GM19438 (cell line): ENCODE data around the gene MSTO1.
"Not testable (repeated sequence)": the region's sequence is repeated elsewhere in the genome, so short reads cannot be mapped to it uniquely, and the experiment has no call there.

Experiments
- ATAC-seq: cut with Tn5 transposase; IDR thresholded peaks from one replicate; pipeline ENCODE4 v1.9.1; 2021; ENCODE audit warnings: low read depth; ENCODE audit not compliant: unreplicated experiment

Gene MSTO1

DNA sequence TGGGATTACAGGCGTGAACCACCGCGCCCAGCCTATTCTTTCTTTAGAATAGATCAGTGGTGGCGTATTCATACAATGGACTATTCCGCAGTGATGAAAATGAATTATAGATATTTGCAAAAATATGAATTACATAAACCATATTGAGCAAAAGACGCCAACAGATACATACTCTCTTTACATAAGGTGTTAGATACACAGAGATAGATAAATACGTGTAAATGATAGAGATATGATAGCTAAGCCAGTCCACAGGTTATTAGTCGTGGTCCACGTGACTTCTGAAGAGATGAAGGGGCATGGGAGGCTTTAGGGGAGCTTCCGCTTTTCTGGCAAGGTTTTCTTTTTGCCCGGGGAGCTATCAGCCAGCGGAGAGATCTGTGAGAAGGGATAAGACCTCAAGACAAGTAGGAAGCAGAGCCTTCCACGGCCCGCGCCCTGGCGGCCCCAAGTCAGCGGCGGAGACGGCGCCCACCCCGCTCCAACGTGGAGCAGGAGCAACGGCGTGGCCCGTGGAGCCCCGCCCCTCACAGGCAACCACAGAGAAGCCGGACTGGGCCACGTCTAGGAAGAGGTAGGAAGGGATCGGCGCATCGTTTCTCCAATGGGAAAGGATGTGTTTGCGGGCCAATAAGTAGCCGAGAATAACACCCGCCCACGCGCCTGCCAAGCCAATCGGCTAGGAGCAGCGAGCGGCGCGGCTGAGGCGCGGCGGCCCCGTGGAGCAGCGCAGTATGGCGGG lies at the start of gene MSTO1:
Gene MSTO1, plus strand, starts transcription at position 704 of the 742 bp plus-strand sequence. Its CDS starts 31 bp downstream, at position 735.
- peak; percentile 90 for ATAC-seq

DNA sequence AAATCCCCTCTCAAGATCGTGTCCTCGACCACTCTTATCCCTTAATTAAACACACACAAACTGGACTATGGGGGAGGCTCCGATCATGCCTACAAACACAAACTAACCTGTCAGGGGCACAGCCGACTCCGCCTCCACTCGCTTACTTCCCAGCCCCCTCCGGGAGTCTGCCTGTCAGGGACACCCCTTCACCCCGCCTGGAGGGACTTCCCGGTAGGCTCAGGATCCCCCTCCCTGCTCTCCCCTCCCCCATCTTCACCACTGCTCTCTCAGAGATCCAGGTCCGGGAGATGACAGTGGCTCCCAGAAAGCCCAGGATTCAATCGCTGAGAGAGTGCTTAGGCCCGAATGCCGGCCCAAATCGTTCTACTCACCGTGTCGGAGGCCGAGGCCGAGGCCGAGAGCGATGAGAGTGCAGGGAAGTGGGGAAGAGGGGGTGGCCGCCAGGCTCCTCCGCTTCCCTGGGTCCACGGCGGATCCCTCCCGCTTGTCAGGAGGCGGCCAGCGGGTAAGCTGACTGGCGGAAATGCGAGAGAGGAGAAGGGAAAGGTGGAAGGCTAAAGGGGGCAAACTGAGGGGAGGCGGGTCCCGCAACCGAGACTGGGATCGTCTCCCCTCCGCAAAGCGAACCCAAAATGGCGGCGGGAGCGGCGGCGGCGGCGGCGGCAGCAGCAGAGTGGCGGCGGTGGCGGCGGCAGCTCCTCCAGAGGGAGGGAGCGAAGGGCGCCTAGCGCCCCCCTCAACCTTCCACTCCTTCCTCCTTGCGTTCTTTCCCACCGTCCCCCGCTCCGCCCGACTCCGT lies 48.0 kb upstream of the MSTO1 start:
- ATAC-seq: not testable (repeated sequence)

DNA sequence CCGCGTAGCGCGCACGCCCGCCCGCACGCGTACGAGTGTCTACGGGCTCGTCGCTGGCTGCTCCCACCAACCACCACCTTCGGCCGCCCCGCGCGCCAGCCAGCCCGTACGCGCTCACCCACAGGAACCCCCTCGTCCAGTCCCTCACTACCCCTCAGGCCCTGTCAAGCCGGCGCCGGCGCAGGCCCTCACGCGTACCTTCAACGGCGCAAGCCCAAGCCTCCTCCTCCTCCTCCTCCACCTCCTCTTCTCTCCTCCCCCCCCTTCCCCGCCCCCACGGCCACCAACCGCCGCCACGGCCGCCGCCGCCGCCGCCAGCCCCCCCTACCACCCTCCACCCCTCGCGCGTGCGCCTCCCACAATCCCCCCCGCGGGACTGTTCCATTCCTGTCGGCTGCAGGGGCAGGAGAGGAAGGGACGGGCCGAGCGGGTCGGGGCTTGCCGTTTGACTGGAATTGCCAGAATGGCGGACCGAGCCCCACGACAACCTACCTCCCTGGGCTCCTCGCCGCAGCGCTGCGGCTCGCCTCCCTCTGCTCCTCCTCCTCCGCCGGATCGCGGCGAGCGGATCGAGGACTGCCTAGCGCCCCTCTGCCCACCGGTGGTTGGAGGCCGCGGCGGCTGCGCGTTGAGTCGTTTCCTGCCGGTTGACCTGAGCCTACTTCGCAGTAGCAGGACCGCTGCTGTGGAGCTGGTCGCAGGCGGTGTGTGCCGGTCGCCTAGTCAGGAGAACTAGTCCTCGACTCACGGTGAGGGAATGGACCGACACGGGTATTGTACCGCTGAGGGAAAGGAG lies 47.2 kb upstream of the MSTO1 start, which contains the start of gene ASH1L:
Gene ASH1L, minus strand, starts transcription at position 223 of the 796 bp plus-strand sequence. CDS start 41,284 bp downstream, outside the sequence.
- ATAC-seq: peak; percentile 61

DNA sequence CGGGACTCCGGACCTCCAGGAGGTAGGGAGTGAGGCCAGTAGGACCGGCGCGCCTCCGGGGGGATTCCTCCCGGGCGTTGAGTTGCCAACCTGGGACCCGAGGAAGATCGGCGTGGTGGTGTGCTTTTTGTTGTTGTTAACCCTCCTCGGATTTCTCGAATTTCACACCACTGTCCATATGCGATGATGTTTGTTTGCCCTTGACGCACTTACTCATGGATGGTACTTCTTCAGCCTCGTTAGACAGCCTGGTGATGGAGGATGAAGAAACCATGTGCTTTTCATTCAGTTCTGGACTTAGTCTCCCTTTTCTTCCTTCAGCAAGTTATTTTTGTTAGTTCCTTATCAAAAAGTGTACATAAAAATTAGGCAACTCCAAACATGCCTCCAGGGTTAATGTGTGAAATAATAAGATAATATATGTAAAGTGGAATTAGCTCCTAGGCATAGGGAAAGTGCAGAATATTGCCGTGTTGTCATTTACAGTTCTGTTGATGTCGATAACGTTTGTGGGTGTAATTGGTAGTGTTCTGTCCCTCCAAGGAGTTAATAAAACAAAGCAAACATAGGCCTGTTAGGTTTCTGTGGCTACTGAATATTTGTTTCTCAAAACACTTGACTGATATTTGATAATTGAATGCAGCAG lies 46.5 kb upstream of the MSTO1 start:
- ATAC-seq: not testable (repeated sequence)

DNA sequence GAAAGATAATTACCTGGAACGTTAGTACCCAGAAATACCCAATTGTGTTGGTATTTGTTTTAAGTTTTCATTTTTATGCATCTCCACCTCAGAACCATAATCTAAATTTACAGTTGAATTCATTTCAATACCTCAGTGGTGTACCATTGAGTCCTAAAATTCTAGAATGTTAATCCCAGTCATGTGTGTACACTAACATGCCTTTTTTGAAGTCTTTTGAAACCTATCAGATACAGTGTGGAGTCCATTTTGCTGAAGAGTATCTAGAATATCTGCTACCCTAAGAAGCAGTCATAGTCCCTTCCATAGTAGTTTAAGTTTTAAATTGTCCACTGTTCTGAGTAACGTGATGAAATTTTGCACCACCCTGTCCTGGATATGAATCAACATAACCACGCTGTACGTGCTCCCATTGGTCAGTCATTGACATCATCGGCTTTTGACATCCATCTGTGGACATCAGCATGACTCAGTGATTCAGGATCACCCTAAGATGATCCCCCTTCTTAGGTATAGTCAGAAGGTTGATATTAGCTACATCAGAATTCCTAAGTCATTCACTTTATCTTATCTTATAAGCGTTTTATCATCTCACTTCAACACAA lies 39.9 kb upstream of the MSTO1 start:
- ATAC-seq: no peak

DNA sequence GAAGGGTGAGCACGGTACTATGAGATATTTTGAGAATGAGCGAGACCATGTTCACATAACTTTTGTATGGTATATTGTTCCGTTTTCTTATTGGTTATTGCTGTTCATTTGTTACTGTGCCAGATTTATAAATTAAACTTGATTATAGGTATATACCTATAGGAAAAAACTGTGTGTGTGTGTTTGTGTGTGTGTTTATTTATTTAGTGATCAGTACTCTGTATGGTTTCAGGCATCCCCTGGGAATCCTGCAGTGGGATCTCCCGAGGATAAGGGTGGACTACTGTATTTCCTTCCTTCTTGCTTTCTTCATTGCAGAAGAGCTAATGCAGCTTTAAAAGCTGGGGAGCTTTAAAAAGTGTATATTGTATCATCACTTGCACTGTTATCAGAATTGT lies 39.4 kb upstream of the MSTO1 start:
- ATAC-seq: no peak

DNA sequence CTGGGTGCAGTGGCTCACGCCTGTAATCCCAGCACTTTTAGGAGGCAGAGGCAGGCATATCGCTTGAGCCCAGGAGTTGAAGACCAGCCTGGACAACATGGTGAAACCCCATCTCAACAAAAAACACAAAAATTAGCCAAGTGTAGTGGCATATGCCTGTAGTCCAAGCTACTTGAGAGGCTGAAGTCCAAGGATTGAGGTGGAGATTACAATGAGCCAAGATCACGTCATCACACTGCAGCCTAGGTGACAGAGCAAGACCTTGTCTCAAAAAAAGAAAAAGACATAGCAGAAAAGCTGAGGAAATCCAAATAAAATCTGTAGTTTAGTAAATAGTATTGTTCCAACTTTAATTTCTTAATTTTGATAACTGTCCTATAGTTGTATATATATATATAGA lies 35.9 kb upstream of the MSTO1 start:
- no peak for ATAC-seq

DNA sequence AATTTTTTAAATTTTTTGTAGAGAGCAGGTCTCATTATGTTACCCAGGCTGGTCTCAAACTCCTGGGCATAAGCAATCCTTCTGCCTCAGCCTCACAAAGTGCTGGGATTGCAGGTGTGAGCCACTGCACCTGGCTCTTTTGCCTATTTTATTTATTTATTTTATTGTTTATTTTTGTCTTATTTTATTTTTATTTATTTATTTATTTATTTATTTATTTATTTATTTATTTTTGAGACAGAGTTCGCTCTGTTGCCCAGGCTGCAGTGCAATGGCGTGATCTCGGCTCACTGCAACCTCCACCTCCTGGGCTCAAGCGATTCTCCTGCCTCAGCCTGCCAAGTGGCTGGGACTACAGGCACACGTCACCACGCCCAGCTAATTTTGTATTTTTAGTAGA lies 34.4 kb upstream of the MSTO1 start:
- ATAC-seq: not testable (repeated sequence)

DNA sequence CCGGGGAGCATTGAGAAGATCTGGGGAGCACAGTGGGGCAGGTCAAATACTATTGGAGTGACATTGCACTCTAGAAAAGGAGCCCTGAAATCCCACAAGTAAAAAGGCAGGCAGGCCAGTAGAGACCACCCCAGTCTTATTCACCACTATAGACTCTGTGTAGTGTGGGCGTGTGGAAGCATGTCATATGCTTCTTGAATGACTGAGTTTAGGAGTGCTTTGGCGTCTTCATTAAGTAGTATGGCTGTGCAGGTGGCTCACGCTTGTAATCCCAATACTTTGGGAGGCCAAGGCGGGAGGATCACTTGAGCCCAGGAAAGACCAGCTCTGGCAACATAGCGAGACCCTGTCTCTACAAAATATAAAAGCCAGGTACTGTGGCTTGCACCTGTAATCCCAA lies 26.2 kb upstream of the MSTO1 start:
- not testable (repeated sequence) for ATAC-seq

DNA sequence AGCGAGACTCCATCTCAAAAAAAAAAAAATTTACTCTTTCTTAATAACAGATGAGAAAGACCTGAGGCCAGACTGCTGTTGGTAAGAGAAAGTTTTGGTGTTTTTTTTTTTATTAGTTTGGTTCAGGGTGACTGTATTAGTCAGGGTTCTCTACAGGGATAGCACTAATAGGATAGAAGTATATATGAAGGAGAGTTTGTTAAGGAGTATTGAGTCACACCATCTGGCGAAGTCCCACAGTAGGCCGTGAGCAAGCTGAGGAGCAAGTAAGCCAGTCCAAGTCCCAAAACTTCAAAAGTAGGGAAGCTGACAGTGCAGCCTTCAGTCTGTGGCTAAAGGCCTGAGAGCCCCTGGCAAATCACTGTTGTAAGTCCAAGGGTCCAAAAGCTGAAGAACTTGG lies 20.7 kb upstream of the MSTO1 start:
- not testable (repeated sequence) for ATAC-seq

DNA sequence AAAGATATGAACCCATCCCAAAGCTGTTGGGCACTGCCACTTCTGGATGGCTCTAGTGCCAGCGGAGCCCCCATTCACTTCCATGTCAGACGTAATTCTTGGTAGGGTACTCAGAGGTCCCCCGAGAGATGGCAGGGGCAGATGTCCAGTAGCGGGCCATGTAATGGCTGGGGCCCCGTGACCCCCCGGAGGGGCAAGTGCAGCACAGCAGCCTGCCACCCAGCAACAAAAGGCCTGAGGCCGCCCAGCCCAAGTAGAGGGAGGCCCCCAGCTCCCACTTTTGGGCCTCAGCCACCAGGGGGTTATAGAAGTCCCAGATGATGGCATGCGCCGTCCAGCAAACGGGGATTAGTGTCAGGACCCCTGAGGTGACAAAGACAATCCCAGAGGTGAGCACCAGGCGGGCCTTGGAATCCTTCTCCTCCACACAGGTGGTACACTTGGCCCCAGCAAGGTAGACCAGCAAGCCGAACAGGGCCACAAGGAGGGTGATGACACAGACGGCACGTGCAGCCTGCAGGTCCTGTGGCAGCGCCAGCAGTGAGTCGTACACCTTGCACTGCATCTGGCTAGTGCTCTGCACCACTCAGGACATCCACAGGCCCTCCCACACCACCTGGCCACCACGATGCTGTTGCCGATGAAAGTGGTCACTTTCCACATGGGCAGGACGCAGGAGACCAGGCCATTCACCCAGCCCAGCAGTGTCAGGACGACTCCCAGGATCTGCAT lies 19.3 kb upstream of the MSTO1 start:
- ATAC-seq: not testable (repeated sequence)

DNA sequence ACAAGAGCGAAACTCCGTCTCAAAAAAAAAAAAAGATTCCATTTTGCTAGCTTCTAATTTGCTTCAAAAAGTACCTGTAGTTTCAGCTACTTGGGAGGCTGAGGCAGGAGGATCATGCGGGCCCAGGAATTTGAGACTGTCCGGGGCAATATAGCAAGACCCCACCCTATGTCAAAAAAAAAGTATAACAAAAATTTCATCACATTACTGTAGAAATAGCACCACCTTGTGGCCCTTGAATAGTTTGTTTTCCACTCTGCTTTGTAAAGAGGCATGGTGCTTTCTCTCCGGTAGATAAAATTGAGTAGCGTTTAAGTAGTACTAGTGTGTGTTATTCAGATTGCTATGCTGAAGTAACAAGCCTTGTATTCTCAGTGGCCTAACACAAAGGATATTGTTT lies 18.2 kb upstream of the MSTO1 start:
- ATAC-seq: no peak

DNA sequence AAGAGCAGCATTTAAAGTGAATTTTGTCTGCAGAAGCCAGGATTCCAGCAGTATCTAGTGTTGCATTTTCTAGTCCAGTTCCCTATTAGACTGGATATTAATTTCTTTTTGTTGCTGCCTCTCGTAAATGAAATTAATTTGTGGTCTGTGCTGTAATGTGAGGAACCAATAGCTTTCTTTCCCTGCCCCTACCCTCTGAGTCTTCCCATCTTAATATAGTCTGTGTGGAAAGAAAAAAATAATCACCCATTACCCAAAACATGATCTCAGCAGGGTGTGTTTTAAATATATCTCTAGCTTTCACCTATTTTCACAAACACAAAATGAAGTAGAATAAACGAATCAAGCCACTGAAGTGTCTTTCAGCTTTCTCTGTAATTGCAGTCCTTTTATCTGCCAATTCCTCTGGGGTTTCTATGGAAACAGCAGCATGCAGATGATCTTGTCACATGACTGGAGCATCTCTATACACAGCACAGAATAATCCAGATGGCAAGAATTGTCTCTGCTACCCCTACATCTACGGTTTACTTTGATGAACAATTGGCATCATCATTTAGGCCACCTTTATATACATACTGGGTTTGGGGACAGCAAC lies 14.0 kb upstream of the MSTO1 start:
- not testable (repeated sequence) for ATAC-seq

DNA sequence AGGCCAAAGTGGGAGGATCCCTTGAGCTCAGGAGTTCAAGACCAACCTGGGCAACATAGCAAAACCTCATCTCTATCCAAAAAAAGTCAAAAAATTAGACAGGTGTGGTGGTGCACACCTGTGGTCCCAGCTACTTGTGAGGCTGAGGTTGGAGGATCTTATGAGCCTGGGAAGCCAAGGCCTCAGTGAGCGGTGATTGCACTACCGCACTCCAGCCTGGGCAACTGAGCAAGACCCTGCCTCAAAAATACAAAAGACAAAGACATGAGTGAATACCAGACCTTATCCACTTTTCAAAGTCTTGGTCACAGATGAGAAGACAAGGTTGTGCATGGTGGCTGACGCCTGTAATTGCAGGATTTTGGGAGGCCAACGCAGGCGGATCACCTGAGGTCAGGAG lies 13.2 kb upstream of the MSTO1 start:
- ATAC-seq: no peak

DNA sequence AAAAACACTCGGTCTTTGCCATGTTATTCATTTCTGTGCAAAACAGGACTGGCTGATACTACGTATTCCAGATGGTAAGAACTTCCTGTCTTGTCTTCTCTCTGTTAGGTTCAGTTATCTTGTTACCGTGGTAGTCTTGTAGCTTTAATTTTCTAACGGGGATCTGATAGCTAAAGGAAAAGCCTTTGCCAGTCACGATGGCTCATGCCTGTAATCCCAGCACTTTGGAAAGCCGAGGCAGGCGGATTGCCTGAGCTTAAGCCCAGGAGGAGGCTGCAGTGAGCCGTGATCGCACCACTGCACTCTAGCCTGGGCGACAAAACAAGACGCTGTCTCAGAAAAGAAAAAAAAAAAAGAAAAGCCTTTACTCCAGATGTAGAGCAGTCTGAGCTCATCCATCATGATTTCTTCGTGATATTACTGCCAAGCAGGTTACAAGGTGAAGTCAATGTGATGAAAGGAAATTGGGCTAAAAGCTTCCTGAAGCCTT lies 11.1 kb upstream of the MSTO1 start:
- no peak for ATAC-seq

DNA sequence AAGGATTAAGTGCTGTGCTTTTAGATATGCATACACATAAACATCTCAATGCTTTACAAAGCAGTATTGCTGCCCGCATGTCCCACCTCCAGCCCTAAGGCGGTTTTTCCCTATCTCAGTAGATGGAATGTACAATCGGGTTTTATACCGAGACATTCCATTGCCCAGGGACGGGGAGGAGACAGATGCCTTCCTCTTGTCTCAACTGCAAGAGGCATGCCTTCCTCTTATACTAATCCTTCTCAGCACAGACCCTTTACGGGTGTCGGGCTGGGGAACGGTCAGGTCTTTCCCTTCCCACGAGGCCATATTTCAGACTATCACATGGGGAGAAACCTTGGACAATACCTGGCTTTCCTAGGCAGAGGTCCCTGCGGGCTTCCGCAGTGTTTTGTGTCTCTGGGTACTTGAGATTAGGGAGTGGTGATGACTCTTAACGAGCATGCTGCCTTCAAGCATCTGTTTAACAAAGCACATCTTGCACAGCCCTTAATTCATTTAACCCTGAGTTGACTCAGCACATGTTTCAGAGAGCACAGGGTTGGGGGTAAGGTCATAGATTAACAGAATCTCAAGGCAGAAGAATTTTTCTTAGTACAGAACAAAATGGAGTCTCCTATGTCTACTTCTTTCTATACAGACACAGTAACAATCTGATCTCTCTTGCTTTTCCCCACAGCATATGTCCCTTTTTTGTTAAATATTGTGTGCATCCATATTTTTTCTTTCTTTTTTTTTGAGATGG lies 10.0 kb upstream of the MSTO1 start:
- not testable (repeated sequence) for ATAC-seq

DNA sequence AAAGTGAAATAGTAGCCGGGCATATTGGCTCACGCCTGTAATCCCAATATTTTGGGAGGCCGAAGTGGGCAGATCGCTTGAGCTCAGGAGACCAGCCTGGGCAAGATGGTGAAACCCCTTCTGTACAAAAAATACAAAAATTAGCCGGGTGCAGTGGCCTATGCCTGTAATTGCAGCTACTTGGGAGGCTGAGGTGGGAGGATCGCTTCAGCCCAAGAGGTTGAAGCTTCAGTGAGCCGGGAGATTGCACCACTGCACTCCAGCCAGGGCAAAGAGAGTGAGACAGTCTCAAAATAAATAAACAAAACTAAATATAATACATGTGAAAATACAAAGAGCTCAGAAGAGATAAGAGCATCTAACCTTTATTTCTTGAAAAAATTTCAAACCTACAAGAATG lies 2.3 kb upstream of the MSTO1 start:
- ATAC-seq: no peak

DNA sequence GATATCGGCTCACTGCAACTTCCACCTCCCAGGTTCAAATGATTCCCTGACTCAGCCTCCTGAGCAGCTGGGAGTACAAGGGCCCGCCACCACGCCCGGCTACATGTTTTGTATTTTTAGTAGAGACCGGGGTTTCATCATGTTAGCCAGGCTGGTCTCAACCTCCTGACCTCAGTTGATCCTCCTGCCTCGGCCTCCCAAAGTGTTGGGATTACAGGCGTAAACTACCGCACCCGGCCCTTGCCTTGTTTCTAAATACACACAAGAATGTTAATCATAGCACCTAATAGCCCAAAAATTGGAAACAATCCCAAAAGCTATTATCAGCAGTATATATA lies 1.2 kb upstream of the MSTO1 start:
- no peak for ATAC-seq
